Stimulated activated effector memory CD8-positive, alpha-beta T cell treated with anti-CD3 and anti-CD28 coated beads, Interleukin-12 subunit alpha, Interleukin-12 subunit beta, amount 100 ng/mL, for 72 hours (primary cell): ENCODE results near the gene MOB3C.

Experiments used
- ATAC-seq: fragments of 150-1000 bp; cut with Tn5 transposase; 2 replicates; pipeline ENCODE4 v1.10.0; 2021
- DNase-seq, 2 donors: peaks; one replicate each; pipeline ENCODE4 v3.0.0; 2021 to 2022; ENCODE audit warnings: low spot score in 2 of 2
- H3K27ac Mint-ChIP-seq: one replicate; pipeline ENCODE4 v1.8.0; 2022; ENCODE audit warnings: mild to moderate bottlenecking, mixed read lengths
- H3K36me3 Mint-ChIP-seq: one replicate; pipeline ENCODE4 v1.8.0; 2022; ENCODE audit warnings: mild to moderate bottlenecking, mixed read lengths
- H3K4me1 Mint-ChIP-seq: one replicate; pipeline ENCODE4 v1.8.0; 2022; ENCODE audit warnings: mixed read lengths
- H3K4me3 Mint-ChIP-seq: one replicate; pipeline ENCODE4 v1.8.0; 2022; ENCODE audit warnings: mild to moderate bottlenecking, mixed read lengths
- H3K9me3 Mint-ChIP-seq: one replicate; pipeline ENCODE4 v1.8.0; 2022; ENCODE audit warnings: mixed read lengths

The MOB3C gene

DNA sequence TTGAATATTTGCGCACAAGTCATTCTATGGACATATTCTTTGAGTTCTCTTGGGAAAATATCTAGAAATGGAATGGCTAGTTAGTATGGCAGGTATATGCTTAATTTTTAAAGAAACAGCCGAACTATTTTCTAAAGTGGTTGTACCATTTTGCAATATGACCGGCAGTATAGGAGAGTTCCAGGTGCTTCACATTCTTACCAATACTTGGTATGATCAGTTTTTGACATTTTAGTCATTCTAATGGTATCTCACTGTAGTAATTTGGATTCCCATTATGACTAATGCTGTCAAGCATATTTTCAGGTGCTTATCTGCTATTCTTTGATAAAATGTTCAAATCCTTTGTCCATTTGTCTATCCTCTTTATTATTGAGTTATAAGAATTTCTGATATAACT is 31.0 kb upstream of the MOB3C start:
- H3K36me3 Mint-ChIP-seq = peaks cover 44% of the 10 kb centered on the region
- no peak overlapping the region for H3K27ac Mint-ChIP-seq
- no peaks in the 10 kb centered on the region for H3K9me3 Mint-ChIP-seq
- no peak overlapping the region for H3K4me3 Mint-ChIP-seq
- no peaks in the 10 kb centered on the region for H3K4me1 Mint-ChIP-seq
- DNase-seq (no peak), ATAC-seq (peak; percentile 68)

DNA sequence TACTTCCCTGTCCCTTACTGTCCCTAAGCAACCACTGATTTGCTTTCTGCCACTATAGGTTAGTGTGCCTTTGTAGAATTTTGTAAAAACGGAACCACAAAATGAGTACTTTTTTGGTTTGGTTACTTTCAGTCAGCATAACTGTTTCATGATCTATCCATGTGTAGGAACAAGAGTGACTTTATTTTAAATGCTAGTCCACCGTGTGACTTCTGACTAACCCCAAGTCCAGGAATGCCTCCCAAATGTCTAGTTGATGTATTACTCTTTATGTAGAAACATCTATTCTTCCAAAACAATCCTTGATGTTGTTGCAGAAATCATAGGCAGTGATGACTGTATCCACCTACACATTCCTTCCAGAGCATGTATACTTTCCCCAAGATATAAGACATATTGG is 30.2 kb upstream of the MOB3C start:
- no peak overlapping the region for H3K4me3 Mint-ChIP-seq
- no peak overlapping the region for H3K27ac Mint-ChIP-seq
- DNase-seq (no peak), ATAC-seq (peak; percentile 52)
- peaks cover 37% of the 10 kb centered on the region for H3K36me3 Mint-ChIP-seq
- H3K9me3 Mint-ChIP-seq = no peaks in the 10 kb centered on the region
- H3K4me1 Mint-ChIP-seq = no peaks in the 10 kb centered on the region

DNA sequence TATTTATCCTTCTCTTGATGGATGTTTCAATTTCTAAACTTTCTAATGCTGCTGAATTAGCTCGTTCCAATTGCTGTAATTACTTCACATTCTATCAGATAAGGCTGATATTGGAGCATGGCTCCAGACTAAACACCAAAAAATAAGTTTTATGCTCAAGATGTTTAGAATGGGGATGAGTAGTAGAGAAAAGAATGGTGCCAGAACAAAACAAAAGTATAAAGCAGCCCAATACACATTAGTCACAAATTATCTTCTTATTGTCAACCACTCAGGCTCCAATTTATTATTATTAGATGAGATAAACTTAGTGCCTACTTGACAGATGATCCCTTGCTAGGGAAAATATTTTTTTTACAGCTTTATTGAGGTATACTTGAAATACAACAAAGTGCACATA is 29.7 kb upstream of the MOB3C start:
- no peak for ATAC-seq
- Mint-ChIP-seq H3K4me3 (no peak overlapping the region), H3K27ac (no peak overlapping the region), H3K9me3 (no peaks in the 10 kb centered on the region), H3K36me3 (peaks cover 32% of the 10 kb centered on the region), H3K4me1 (no peaks in the 10 kb centered on the region)
- DNase-seq = no peak

DNA sequence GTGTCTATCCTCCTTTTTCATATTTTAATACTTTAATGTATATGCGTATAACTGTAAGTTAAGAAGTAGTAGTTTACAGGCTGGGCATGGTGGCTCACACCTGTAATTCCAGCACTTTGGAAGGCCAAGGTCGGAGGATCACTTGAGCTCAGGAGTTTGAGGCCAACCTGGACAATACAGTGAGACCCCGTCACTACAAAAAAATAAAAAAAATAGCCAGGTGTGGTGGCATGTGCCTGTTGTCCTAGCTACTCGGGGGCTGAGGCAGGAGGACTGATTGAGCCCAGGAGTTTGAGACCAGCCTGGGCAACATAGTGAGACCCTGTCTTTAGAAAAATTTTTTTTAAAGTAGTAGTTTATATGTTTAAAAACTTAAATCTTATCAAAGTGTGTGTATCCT is 29.2 kb upstream of the MOB3C start:
- no peak for DNase-seq
- Mint-ChIP-seq H3K9me3 (no peaks in the 10 kb centered on the region), H3K27ac (no peak overlapping the region), H3K4me3 (no peak overlapping the region), H3K36me3 (peaks cover 29% of the 10 kb centered on the region), H3K4me1 (no peaks in the 10 kb centered on the region)
- ATAC-seq = no peak

DNA sequence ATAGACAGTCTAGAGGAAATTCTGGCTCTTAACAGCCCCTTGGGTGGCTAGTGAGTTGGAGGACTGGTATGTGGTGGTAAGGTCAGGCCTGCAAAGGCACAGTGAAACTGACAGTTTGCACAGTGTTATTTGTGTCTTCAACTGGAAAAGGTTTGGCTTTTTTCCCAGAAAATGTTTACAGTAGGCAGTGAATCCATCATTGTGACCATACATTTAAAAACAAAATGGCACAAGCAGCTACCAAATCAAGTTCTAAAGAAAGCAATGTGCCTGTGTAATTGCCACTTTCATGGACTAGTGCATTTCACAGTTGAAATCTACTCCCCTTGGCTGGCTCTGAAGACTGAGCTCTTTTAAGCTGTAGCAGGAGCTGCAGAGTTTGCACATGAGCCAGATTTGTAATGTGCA is 26.8 kb upstream of the MOB3C start:
- H3K4me1 Mint-ChIP-seq = no peaks in the 10 kb centered on the region
- DNase-seq (no peak), ATAC-seq (no peak)
- peaks cover 4% of the 10 kb centered on the region for H3K36me3 Mint-ChIP-seq
- H3K9me3 Mint-ChIP-seq = no peaks in the 10 kb centered on the region
- H3K4me3 Mint-ChIP-seq = no peak overlapping the region
- no peak overlapping the region for H3K27ac Mint-ChIP-seq

DNA sequence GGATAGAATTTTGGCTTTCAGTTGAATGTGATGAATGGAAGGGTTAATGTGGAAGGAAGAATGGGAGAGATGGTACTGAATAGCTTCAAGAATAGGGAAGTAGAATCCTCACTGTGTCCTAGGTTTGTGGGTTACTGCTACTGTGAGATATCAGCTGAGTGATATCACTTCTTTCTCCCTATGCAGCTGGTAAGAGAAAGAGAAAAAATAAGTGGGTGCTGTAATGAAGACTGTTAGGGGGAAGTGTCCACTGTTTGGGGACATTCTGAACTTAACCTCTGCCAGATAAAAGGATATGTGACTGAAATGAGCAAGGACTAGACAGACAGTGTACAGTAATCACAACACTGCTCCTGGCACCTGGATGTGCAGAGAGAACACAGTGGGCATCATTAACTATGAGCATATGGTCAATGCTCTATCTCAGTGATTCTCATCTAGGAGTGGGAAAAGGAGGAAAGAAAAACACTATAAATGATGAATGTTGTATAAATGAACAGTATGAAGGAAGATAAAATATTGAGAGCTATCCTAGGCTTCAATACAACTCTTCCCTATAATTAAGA is 25.6 kb upstream of the MOB3C start:
- Mint-ChIP-seq H3K4me1 (no peaks in the 10 kb centered on the region), H3K4me3 (no peak overlapping the region), H3K36me3 (no peaks in the 10 kb centered on the region), H3K9me3 (no peaks in the 10 kb centered on the region), H3K27ac (no peak overlapping the region)
- DNase-seq (no peak), ATAC-seq (no peak)

DNA sequence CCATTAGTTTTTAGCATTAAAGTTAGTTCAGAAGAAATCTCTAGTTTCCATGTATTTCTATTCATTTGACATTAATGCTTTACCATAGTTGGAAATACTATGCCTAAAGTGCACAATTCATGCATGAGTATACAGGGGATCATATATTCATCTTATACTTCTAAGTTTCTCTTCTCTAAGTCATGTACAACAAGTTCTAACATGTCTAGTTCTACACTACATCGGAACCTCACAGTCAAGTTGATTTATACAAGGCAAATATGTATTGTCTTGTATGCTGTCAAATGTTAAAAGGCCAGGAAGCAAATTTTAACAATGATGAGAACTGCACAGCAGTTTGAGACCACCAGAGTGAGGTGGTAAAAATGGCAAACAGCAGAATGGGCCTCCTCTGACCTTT is 22.9 kb upstream of the MOB3C start:
- Mint-ChIP-seq H3K27ac (no peak overlapping the region), H3K4me1 (no peaks in the 10 kb centered on the region), H3K9me3 (no peaks in the 10 kb centered on the region), H3K4me3 (no peak overlapping the region), H3K36me3 (peaks cover 23% of the 10 kb centered on the region)
- ATAC-seq (no peak), DNase-seq (no peak)

DNA sequence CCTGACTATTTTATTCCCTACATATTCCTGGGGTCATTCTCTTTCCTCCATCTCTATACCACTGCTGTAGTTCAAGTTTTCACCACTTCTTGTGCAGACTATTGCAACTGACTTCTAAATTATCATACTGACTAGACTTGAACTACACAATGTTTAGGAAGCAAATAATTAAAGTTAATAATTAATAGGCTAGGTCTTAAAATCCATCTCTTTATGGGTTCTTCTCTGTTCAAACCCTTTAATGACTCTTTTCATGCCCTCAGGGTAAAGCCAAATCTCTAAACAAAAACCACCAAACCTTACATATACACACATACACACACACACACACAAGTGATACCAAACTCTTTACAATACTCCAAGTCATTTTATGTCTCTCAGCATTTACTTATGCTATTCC is 22.3 kb upstream of the MOB3C start:
- Mint-ChIP-seq H3K4me1 (no peaks in the 10 kb centered on the region), H3K27ac (no peak overlapping the region), H3K36me3 (peaks cover 29% of the 10 kb centered on the region), H3K9me3 (no peaks in the 10 kb centered on the region), H3K4me3 (no peak overlapping the region)
- ATAC-seq (no peak), DNase-seq (no peak)

DNA sequence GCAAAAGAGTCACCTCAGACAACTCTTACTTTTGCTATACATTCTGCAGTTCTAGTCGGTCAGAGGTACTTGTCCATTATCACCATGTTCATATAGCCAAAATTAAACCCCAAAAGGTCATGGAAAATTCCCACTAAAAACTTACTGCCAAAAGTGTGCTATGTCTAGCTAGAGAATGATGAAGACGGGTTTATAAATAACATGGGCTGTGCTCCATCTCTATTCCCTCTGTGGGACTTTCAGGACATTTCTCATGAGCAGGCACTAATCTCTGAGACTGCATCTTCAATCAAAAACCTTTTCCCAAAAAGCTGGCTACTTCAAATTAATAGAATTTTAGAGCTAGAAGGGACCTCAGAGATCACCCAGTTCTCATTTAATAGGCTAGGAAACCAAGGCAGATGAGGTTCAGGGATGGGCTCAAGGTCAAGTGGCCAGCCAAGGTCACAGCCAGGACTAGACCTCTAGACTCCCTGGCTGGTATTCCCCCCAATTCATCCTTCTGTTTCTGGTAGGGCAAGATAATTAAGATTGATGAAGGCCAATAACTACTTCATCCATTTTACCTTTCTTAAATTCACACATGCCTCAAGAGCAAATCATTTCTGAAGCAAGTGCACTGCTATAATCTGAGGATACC is 21.0 kb upstream of the MOB3C start:
- ATAC-seq (no peak), DNase-seq (no peak)
- no peak overlapping the region for H3K4me3 Mint-ChIP-seq
- H3K4me1 Mint-ChIP-seq = no peaks in the 10 kb centered on the region
- H3K9me3 Mint-ChIP-seq = no peaks in the 10 kb centered on the region
- peaks cover 35% of the 10 kb centered on the region for H3K36me3 Mint-ChIP-seq
- H3K27ac Mint-ChIP-seq = no peak overlapping the region

DNA sequence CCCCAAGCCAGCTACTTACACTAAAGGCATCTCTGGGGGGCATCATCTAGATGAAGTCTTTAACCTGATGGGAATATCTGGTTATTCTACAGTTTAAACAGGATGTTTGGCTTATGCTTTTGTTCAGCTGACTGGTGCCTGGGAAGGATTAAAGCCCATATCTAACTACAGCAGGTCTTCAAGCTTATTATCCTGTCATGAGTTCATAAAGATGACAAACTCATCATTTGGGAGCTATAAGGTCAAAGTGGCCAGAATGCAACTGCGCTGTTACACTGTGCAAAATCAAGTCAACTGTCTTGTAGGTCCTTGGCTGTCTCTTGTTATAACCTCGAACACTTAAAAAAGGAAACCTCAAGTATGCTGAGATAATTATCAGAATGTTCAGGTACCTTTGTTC is 18.6 kb upstream of the MOB3C start:
- no peak for DNase-seq
- Mint-ChIP-seq H3K9me3 (no peaks in the 10 kb centered on the region), H3K4me3 (no peak overlapping the region), H3K36me3 (peaks cover 45% of the 10 kb centered on the region), H3K4me1 (no peaks in the 10 kb centered on the region), H3K27ac (no peak overlapping the region)
- ATAC-seq = no peak

DNA sequence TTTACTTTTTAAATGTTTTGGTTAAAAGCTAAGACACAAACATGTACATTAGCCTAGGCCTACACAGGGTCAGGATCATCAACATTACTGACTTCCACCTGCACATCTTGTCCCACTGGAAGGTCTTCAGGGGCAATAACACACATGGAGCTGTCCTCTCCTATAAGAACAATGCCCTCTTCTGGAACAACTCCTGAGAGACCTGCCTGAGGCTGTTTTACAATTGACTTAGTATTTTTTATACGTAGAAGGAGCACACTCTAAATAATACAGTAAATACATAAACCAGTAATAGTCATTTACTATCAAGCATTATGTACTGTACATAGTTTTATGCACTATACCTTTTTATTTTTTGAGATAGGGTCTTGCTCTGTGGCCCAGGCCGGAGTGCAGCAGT is 14.1 kb upstream of the MOB3C start:
- Mint-ChIP-seq H3K36me3 (peaks cover 34% of the 10 kb centered on the region), H3K4me3 (no peak overlapping the region), H3K4me1 (no peaks in the 10 kb centered on the region), H3K9me3 (no peaks in the 10 kb centered on the region), H3K27ac (no peak overlapping the region)
- ATAC-seq (no peak), DNase-seq (no peak)

DNA sequence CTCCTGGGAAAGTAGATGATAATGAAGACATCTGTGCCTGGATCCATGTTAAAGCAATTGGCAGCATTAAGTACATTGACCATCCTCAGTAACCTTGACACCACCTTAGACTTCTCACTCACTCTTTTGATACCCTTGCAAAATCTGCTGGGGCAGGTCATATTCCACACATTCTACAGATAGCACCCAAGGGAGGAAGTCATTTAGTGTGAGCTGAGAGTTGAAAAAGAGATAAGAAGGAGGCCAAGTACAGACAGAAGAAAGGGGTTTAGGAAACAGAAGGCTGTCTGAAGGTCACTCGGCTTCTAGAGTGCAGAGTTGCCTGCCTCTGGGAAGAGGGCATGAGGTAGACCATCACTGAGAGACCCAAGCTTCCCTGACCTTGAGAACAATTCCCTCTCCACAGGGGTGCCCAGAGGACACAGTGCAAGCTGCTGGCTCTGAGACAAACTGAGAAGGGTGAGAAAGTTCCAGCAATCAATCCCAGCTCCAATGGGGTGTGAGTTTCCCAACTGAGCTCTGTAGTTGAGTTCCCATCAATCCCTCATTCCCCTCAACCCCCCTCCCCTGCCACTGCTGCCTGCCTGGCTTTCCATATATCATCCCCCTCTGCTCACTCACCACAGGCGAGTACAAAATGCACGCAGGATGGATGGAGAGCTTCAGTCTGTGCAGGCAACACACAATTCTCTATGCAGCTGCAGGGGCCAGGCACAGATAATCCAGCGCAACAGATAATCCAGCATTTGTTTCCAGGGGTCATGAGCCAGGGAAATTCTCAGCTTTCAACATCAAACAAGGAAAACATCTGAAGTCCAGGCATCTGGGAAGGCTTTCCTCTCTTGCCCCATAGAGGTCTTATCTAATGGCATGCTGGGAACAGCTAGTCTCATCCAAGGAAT is 7.4 kb upstream of the MOB3C start:
- no peaks in the 10 kb centered on the region for H3K36me3 Mint-ChIP-seq

DNA sequence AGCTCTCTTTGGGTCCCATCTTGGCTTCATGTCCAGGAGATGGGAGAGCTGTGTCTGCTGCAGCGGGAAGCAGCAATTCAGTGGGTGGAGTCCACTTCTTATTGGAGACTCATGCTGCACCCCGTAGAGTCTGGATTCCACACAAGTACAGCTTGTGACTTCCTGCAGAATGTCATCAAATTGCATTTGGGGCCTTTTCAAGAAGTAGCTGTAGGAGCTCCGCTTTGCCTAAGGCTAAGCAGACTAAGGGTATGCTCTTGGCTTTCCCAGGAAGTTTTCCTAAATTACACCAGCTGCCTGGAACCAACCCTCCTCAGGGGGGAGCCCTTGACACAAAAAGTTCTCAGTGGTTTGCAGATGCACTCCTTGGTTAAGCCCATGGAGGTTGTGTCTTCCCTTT is 5.7 kb upstream of the MOB3C start:
- H3K36me3 Mint-ChIP-seq = no peaks in the 10 kb centered on the region
- H3K4me1 Mint-ChIP-seq = peaks cover 21% of the 10 kb centered on the region
- H3K27ac Mint-ChIP-seq = no peak overlapping the region
- no peak overlapping the region for H3K4me3 Mint-ChIP-seq
- DNase-seq = no peak
- no peaks in the 10 kb centered on the region for H3K9me3 Mint-ChIP-seq
- ATAC-seq = no peak

More for the DNA sequence above, 7.4 kb upstream of the MOB3C start:
- H3K27ac Mint-ChIP-seq = no peak overlapping the region
- H3K4me3 Mint-ChIP-seq = no peak overlapping the region
- ATAC-seq (no peak), DNase-seq (no peak)
- no peaks in the 10 kb centered on the region for H3K9me3 Mint-ChIP-seq
- H3K4me1 Mint-ChIP-seq = peaks cover 10% of the 10 kb centered on the region

DNA sequence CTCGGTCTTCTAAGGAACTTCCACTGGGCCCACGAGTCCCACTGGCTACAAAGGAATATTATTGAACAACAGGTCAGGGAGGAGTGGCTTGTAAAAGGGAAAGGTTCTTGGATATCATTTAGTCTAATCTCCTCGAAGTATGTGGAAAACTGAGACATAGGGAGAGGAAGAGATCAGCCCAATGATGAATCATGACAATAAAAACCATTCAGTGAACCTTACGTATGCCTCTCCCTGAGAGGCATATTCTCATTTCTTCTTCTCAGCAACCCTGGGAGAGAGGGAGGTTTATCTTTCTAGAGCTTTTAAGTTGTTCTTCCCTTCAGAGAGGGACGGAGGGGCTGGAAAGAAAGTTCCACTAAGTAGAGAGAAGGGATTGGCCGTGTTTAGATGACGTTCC is 5.3 kb upstream of the MOB3C start:
- no peak for DNase-seq
- no peaks in the 10 kb centered on the region for H3K9me3 Mint-ChIP-seq
- H3K4me1 Mint-ChIP-seq = peaks cover 25% of the 10 kb centered on the region
- no peaks in the 10 kb centered on the region for H3K36me3 Mint-ChIP-seq
- no peak overlapping the region for H3K27ac Mint-ChIP-seq
- ATAC-seq = no peak
- no peak overlapping the region for H3K4me3 Mint-ChIP-seq

DNA sequence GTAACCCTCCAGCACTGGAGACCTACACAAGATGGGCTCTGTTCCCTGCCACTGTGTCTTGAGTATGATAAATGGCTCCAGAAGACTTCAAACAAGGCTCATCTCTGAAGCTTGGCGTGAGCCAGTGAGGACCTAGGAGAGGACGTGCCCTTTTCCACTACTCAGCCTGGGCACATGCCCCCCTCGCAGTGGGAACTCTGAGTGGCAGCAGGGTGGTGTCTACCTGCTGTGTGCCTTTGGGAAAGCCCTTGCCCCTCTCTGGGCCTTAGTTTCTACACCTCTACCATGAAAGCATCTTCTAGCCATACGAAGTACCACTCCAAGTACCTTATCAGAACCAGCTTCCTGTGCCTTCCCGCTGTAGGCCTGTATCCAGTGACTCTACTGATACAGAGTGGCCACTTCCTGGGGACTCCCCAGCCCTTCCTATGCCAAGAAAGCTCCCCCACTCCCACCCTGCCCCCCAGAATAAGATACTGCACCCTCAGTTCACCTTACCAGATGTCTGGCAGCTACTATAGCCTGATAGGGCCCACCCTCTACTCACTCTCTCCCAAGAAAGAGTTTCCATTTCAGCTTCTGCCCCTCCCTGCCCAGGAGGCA is 3.1 kb upstream of the MOB3C start:
- Mint-ChIP-seq H3K27ac (peak overlapping the region; percentile 40), H3K4me1 (peaks cover 42% of the 10 kb centered on the region), H3K36me3 (no peaks in the 10 kb centered on the region), H3K4me3 (no peak overlapping the region), H3K9me3 (no peaks in the 10 kb centered on the region)
- DNase-seq (no peak), ATAC-seq (no peak)
